T-cell (primary cell): ENCODE results near the gene RBM5. TPM values are rescaled to one million over a fixed set of nuclear protein-coding genes. Genes with fewer than 3 reads are reported as not detected.
A peak's percentile ranks its signal among the peaks of the same experiment; 100 is the strongest.

ENCODE experiments used
- ATAC-seq, 4 experiments: fragments of 200-7000 bp in 3 of 4; fragments of 150-1000 bp in 1 of 4; cut with Tn5 transposase; replicated peaks in 1 of 4; 1 replicate in 3 of 4; 2 replicates in 1 of 4; pipeline ENCODE4 v1.10.0; 2021; ENCODE audit warnings: moderate library complexity in 3 of 4, mild to moderate bottlenecking in 2 of 4, moderate number of reproducible peaks in 1 of 4
- CTCF ChIA-PET, 2 donors: fragments of 300-600 bp; sonication (Branson Sonifier 250); formaldehyde crosslinking; loops; one replicate each; lab custom pipeline; 2022; ENCODE audit warnings: antibody characterized with exemption in 2 of 2; lab: Charles Lee
- POLR2A ChIA-PET, 2 donors: fragments of 300-600 bp; sonication (Branson Sonifier 250); formaldehyde crosslinking; loops; one replicate each; lab custom pipeline; 2022; ENCODE audit warnings: antibody characterized with exemption in 2 of 2; lab: Charles Lee
- DNase-seq, 35 experiments: peaks; one replicate each; pipeline versions ENCODE4 v3.0.0 to v3.0.0-alpha.2; 2013 to 2023
- H3K27ac ChIP-seq: one replicate; pipeline ENCODE4 v1.5.1; 2013; ENCODE audit warnings: low read length
- H3K27me3 ChIP-seq, 2 experiments: replicated peaks in 1 of 2; 1 replicate in 1 of 2; 2 replicates in 1 of 2; pipeline versions ENCODE4 v1.6.1 to v1.7.0; 2013; ENCODE audit warnings: low read length in 1 of 2, mixed read lengths in 1 of 2; ENCODE audit not compliant: control insufficient read depth in 2 of 2, insufficient read depth in 2 of 2; ENCODE audit errors: extremely low read depth in 1 of 2
- H3K36me3 ChIP-seq, 2 donors: 1 replicate in 1 of 2; 2 replicates in 1 of 2; pipeline versions ENCODE4 v1.6.1 to v1.7.0; 2013; ENCODE audit warnings: low read length in 1 of 2; ENCODE audit not compliant: control insufficient read depth in 2 of 2, insufficient read depth in 1 of 2; ENCODE audit errors: extremely low read depth in 1 of 2
- H3K4me1 ChIP-seq, 2 experiments: 1 replicate in 1 of 2; 2 replicates in 1 of 2; pipeline versions ENCODE4 v1.6.1 to v1.7.0; 2013; ENCODE audit warnings: low read length in 2 of 2, mixed read lengths in 1 of 2; ENCODE audit not compliant: insufficient read depth in 2 of 2, control insufficient read depth in 1 of 2; ENCODE audit errors: extremely low read depth in 1 of 2
- H3K4me3 ChIP-seq, 2 donors: 1 replicate in 1 of 2; 2 replicates in 1 of 2; pipeline versions ENCODE4 v1.5.1 to v1.7.0; 2013; ENCODE audit warnings: mild to moderate bottlenecking in 2 of 2, low read length in 1 of 2, moderate library complexity in 1 of 2; ENCODE audit not compliant: control insufficient read depth in 1 of 2; ENCODE audit errors: extremely low read depth in 1 of 2
- H3K9me3 ChIP-seq: 2 replicates; pipeline ENCODE4 v1.7.0; 2013
- H3K27ac Mint-ChIP-seq, 2 donors: one replicate each; pipeline ENCODE4 v1.8.0; 2020 to 2021; ENCODE audit warnings: mild to moderate bottlenecking in 2 of 2, mixed read lengths in 2 of 2
- H3K27me3 Mint-ChIP-seq, 2 donors: one replicate each; pipeline ENCODE4 v1.8.0; 2021 to 2022; ENCODE audit warnings: mixed read lengths in 2 of 2
- H3K36me3 Mint-ChIP-seq: one replicate; pipeline ENCODE4 v1.8.0; 2021; ENCODE audit warnings: mixed read lengths
- H3K4me1 Mint-ChIP-seq, 3 donors: one replicate each; pipeline ENCODE4 v1.8.0; 2020 to 2022; ENCODE audit warnings: mixed read lengths in 3 of 3, mild to moderate bottlenecking in 1 of 3
- H3K4me3 Mint-ChIP-seq, 3 donors: one replicate each; pipeline ENCODE4 v1.8.0; 2020 to 2022; ENCODE audit warnings: mild to moderate bottlenecking in 3 of 3, mixed read lengths in 3 of 3, moderate library complexity in 3 of 3
- H3K9me3 Mint-ChIP-seq, 3 donors: one replicate each; pipeline ENCODE4 v1.8.0; 2020 to 2022; ENCODE audit warnings: mixed read lengths in 3 of 3
- WGBS: methylation state at CpG from one replicate; pipeline ENCODE4 v1.1.5; 2013; ENCODE audit warnings: missing lambda C conversion rate; ENCODE audit not compliant: insufficient coverage; 5-methylcytosine and 5-hydroxymethylcytosine counted together
- total RNA-seq, 35 experiments: library from RNA in 6 of 35; stranded (reverse) in 6 of 35; fragments of 120-200 nt in 1 of 35; gene quantifications; one replicate each; pipeline versions ENCODE4 v1.2.1 to v1.2.4 and lab custom pipeline; 2013 to 2026

The RBM5 gene
- total RNA-seq, 5 donors from 2014 or later (not counting 1 experiment from before 2014, with no cell fraction given), result 293 to 354 (median 316) TPM

DNA sequence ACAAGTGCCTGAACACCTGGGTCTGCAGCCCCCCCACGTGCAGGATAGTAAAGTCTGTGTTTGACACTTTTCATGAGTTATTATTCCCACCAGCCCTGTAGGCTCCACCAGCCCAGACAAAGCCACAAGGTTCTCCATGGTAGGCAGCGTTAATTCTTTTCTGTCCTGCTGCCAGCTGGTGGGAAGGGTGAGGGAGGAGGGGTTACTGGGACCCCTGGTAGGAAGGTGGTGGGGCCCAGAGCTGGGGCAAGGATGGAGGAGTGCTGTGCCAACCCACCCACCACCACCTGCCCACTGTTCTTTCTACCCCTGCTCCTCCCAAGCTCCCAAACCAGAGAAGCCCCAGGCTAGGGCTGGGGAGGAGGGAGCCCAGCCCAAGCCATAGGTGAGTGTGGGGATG, 45.6 kb downstream of the RBM5 start:
- H3K9me3 Mint-ChIP-seq, result no peaks in the 10 kb centered on the region
- Histone ChIP-seq H3K27ac (no peak overlapping the region), H3K4me3 (no peak overlapping the region), H3K27me3 (peaks cover 0 to 25% of the 10 kb centered on the region in 2 experiments), H3K4me1 (peaks cover 0 to 12% of the 10 kb centered on the region in 2 experiments), H3K9me3 (no peaks in the 10 kb centered on the region), H3K36me3 (no peaks in the 10 kb centered on the region)
- WGBS, result no CpG with 5 or more reads among the region's 2 CpGs
- ATAC-seq (no peak), DNase-seq (no peak)
- ChIA-PET CTCF (no interaction called here), POLR2A (no interaction called here)
- H3K36me3 Mint-ChIP-seq, result no peaks in the 10 kb centered on the region
- no peaks in the 10 kb centered on the region for H3K27me3 Mint-ChIP-seq
- no peak overlapping the region for H3K4me3 Mint-ChIP-seq
- H3K4me1 Mint-ChIP-seq, result peaks cover 10 to 11% (median 10%) of the 10 kb centered on the region in 3 donors
- no peak overlapping the region for H3K27ac Mint-ChIP-seq

GRCh38 chr3:50135964-50136363, 47.2 kb downstream of the RBM5 start:
- no peak for DNase-seq
- H3K27ac ChIP-seq, result no peak overlapping the region
- no peak overlapping the region for H3K4me3 ChIP-seq
- H3K27ac Mint-ChIP-seq, result no peak overlapping the region
- no peaks in the 10 kb centered on the region for H3K27me3 Mint-ChIP-seq
- H3K36me3 Mint-ChIP-seq, result no peaks in the 10 kb centered on the region
- H3K9me3 Mint-ChIP-seq, result no peaks in the 10 kb centered on the region
- H3K4me3 Mint-ChIP-seq, result no peak overlapping the region
- no peaks in the 10 kb centered on the region for H3K36me3 ChIP-seq
- H3K27me3 ChIP-seq, result peaks cover 0 to 34% of the 10 kb centered on the region in 2 experiments
- ChIA-PET POLR2A (no interaction called here), CTCF (no interaction called here)
- H3K4me1 ChIP-seq, result peaks cover 0 to 12% of the 10 kb centered on the region in 2 experiments
- H3K9me3 ChIP-seq, result no peaks in the 10 kb centered on the region
- 80% methylated on average over 2 of the region's 5 CpGs for WGBS
- peaks cover 10 to 11% (median 10%) of the 10 kb centered on the region in 3 donors for H3K4me1 Mint-ChIP-seq
- no peak for ATAC-seq

- Mint-ChIP-seq H3K9me3 (no peaks in the 10 kb centered on the region), H3K36me3 (no peaks in the 10 kb centered on the region), H3K4me3 (no peak overlapping the region), H3K27me3 (no peaks in the 10 kb centered on the region), H3K4me1 (peaks cover 10 to 11% (median 10%) of the 10 kb centered on the region in 3 donors), H3K27ac (no peak overlapping the region)
- CTCF ChIA-PET, result no interaction called here
- peaks cover 0 to 34% of the 10 kb centered on the region in 2 experiments for H3K27me3 ChIP-seq
- no peaks in the 10 kb centered on the region for H3K36me3 ChIP-seq
- 65% methylated on average over 6 of the region's 6 CpGs for WGBS
- POLR2A ChIA-PET, result no interaction called here
- H3K27ac ChIP-seq, result no peak overlapping the region
- DNase-seq (no peak), ATAC-seq (no peak)
- no peaks in the 10 kb centered on the region for H3K9me3 ChIP-seq
- H3K4me1 ChIP-seq, result peaks cover 0 to 12% of the 10 kb centered on the region in 2 experiments
- no peak overlapping the region for H3K4me3 ChIP-seq
Measured at GRCh38 chr3:50136714-50137405, 48.1 kb downstream of the RBM5 start.

GRCh38 chr3:50137531-50137930, 48.8 kb downstream of the RBM5 start:
- H3K4me3 Mint-ChIP-seq, result no peak overlapping the region
- H3K9me3 Mint-ChIP-seq, result no peaks in the 10 kb centered on the region
- ChIA-PET CTCF (interaction anchor here in 1 of 2 donors (1.4 kb wide), 1 partner anchor 12 kb away, joined by 7 read pairs; no protein-coding TSS in a partner anchor), POLR2A (no interaction called here)
- no peak overlapping the region for H3K27ac ChIP-seq
- H3K27me3 ChIP-seq, result peaks cover 0 to 34% of the 10 kb centered on the region in 2 experiments
- no peak for ATAC-seq
- WGBS, result 64% methylated on average over 4 of the region's 6 CpGs
- H3K4me1 ChIP-seq, result peaks cover 0 to 12% of the 10 kb centered on the region in 2 experiments
- no peak overlapping the region for H3K27ac Mint-ChIP-seq
- H3K9me3 ChIP-seq, result no peaks in the 10 kb centered on the region
- H3K36me3 ChIP-seq, result no peaks in the 10 kb centered on the region
- H3K4me1 Mint-ChIP-seq, result peaks cover 10 to 11% (median 10%) of the 10 kb centered on the region in 3 donors
- no peaks in the 10 kb centered on the region for H3K36me3 Mint-ChIP-seq
- H3K27me3 Mint-ChIP-seq, result no peaks in the 10 kb centered on the region
- no peak for DNase-seq
- no peak overlapping the region for H3K4me3 ChIP-seq

DNA sequence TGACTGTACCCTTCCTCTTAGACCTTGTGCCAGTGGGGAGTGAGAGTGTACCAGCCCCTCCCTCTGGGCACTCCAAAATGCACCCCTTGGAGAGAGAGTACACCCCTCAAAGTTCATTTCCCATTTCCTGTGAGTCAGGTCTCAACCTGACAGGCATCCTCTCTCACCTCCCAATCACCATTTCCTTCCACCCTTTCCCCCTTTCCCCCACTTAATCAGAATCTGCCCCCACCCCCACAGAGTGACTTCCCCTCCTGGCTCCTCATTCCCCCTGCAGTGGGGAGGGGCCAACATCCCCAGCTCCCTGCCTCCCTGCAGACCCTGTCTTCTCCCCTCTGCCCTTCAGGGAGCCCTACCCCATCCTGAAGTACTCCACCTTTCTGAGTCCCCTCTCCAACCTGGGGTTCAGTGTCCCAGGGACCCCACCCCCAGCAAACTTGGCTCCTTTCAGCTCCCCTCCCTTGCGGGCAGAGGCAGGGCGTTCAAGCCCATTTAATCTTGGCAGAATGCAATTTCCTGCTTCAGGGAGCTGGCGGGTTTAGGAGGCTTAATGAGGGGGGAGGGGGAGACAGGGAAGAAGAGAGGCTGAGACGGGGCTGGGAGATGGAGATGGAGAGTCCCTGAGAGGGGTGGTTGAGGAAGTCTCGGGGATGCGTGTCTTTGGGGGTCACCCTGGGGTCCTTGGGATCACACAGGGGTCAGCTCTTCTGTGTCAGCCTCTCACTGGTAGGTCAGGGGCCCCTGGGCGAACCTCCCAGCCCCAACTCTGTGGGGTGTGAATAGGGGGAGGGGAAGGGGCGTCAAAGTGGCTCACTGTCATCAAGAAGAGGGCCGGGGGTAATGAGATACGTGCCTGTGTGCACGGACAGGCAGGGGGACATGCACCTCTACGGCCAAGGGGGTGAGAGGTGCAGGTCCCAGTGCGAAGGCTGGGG, 49.8 kb downstream of the RBM5 start:
- Mint-ChIP-seq H3K4me1 (peaks cover 10 to 11% (median 10%) of the 10 kb centered on the region in 3 donors), H3K27me3 (no peaks in the 10 kb centered on the region), H3K27ac (peak overlapping the region in 1 of 2 donors; percentile 23), H3K4me3 (no peak overlapping the region), H3K9me3 (no peaks in the 10 kb centered on the region), H3K36me3 (no peaks in the 10 kb centered on the region)
- ChIA-PET POLR2A (no interaction called here), CTCF (interaction anchor here in 1 of 2 donors (1.4 kb wide), 1 partner anchor 13 kb away, joined by 7 read pairs; no protein-coding TSS in a partner anchor)
- Histone ChIP-seq H3K4me1 (peaks cover 0 to 12% of the 10 kb centered on the region in 2 experiments), H3K9me3 (no peaks in the 10 kb centered on the region), H3K4me3 (no peak overlapping the region), H3K36me3 (no peaks in the 10 kb centered on the region), H3K27me3 (peaks cover 0 to 28% of the 10 kb centered on the region in 2 experiments), H3K27ac (no peak overlapping the region)
- WGBS, result 21% methylated on average over 10 of the region's 13 CpGs
- ATAC-seq (peak in 1 of 4 experiments; percentile 28), DNase-seq (no peak)

- Histone ChIP-seq H3K4me1 (peaks cover 0 to 12% of the 10 kb centered on the region in 2 experiments), H3K9me3 (no peaks in the 10 kb centered on the region), H3K27me3 (peaks cover 0 to 23% of the 10 kb centered on the region in 2 experiments), H3K4me3 (no peak overlapping the region), H3K27ac (no peak overlapping the region), H3K36me3 (no peaks in the 10 kb centered on the region)
- no peak overlapping the region for H3K4me3 Mint-ChIP-seq
- H3K27ac Mint-ChIP-seq, result no peak overlapping the region
- POLR2A ChIA-PET, result interaction anchor here in 1 of 2 donors (0.5 kb wide), 1 partner anchor 359 kb away, joined by 3 read pairs; no protein-coding TSS in a partner anchor
- ATAC-seq (no peak), DNase-seq (no peak)
- H3K27me3 Mint-ChIP-seq, result no peaks in the 10 kb centered on the region
- CTCF ChIA-PET, result no interaction called here
- no peaks in the 10 kb centered on the region for H3K9me3 Mint-ChIP-seq
- WGBS, result 68% methylated on average over 3 of the region's 6 CpGs
- no peaks in the 10 kb centered on the region for H3K36me3 Mint-ChIP-seq
- H3K4me1 Mint-ChIP-seq, result peaks cover 10 to 11% (median 10%) of the 10 kb centered on the region in 3 donors
Measured at GRCh38 chr3:50139308-50139707, 50.6 kb downstream of the RBM5 start.
